ENCODE measurements around the gene AHRR. TPM values are rescaled to one million over a fixed set of nuclear protein-coding genes. Genes with fewer than 3 reads are reported as not detected.

AHRR gene
- total and polyA plus RNA-seq, 2 of the 4 experiments (the other 2 are of a cell fraction): 15.6 to 37.1 TPM

- TF ChIP-seq BHLHE40 (IDR thresholded peaks at IDR 0.05; ENCODE audit: low read depth, low read length): no peak
- no peak for TF ChIP-seq POLR2A (IDR thresholded peaks at IDR 0.05; ENCODE audit: low read depth, low read length)
- peak; percentile 52; the same call in 1 of the 2 replicates for TF ChIP-seq MXI1 (IDR thresholded peaks at IDR 0.05; ENCODE audit: borderline replicate concordance, low read depth, low read length)
- TF ChIP-seq RAD21 (IDR thresholded peaks at IDR 0.05; ENCODE audit: low read length): peak; percentile 74
Observed at GRCh38 chr5:431001-431710, 109.6 kb downstream of the AHRR start (continued).

- BruUV-seq (replicated peaks): no TSS peak
- H3K4ac ChIP-seq (ENCODE audit: low read depth, low read length): 0 out of 2 replicates have a peak overlapping the region, but pooled peaks have one; percentile 25
- DNase-seq: no peak
- H4K20me1 ChIP-seq (ENCODE audit: insufficient read depth, low read length): no peaks in the 10 kb centered on the region; the same call in 1 of the 2 replicates
- H3K9me1 ChIP-seq (ENCODE audit: insufficient read depth, low read length): peaks cover 9% of the 10 kb centered on the region; the same call in 1 of the 2 replicates
- no peak overlapping the region for H3K4me3 ChIP-seq (ENCODE audit: insufficient read depth, low read depth, low read length)
- ChIA-PET CTCF (no interaction called here), POLR2A (ENCODE audit: unreplicated experiment) (no interaction called here)
- no peak overlapping the region for H3K4me2 ChIP-seq (ENCODE audit: low read depth, low read length)
- H2AK9ac ChIP-seq (replicated peaks; ENCODE audit: low read depth, low read length, poor library complexity): no peak overlapping the region
- ATAC-seq (ENCODE audit: low read depth): no peak
- dilution Hi-C loops (cut with HindIII; ENCODE audit: low sequenced_read_pairs, unreplicated experiment): no loop called here
- H3K9ac ChIP-seq (ENCODE audit: low read depth, low read length): no peak overlapping the region
- no peaks in the 10 kb centered on the region for H3K27me3 ChIP-seq (ENCODE audit: control insufficient read depth, insufficient read depth, low read length)
- H3K4me1 ChIP-seq (ENCODE audit: control insufficient read depth, insufficient read depth, low read length): peaks cover 10% of the 10 kb centered on the region
- H3K27ac ChIP-seq (ENCODE audit: insufficient read depth, low read length): no peak overlapping the region
- H2AFZ ChIP-seq (replicated peaks; ENCODE audit: low read length, poor library complexity): no peak overlapping the region
- peaks cover under 1 to 37% of the 10 kb centered on the region in 2 experiments; a peak in 3 of 4 replicates for H3K79me1 ChIP-seq (ENCODE audit: low read depth in 1 of 2, low read length in 2 of 2)
- no peak overlapping the region for H3K14ac ChIP-seq (replicated peaks; ENCODE audit: low read depth, low read length)
- H2BK120ac ChIP-seq (ENCODE audit: low read depth, low read length): 0 out of 2 replicates have a peak overlapping the region, but pooled peaks have one; percentile 9
- intact Hi-C loops (cut with micrococcal nuclease): loop anchor here (2.0 kb wide), 1 partner anchor 109 kb away; no protein-coding TSS in a partner anchor
- no peak overlapping the region for H2AK5ac ChIP-seq (ENCODE audit: low read depth, low read length)
- no peak overlapping the region for H4K5ac ChIP-seq (ENCODE audit: low read depth, low read length)
- H4K8ac ChIP-seq (ENCODE audit: low read depth in 2 of 2, low read length in 2 of 2): no peak overlapping the region
- no peak overlapping the region for H3K23ac ChIP-seq (ENCODE audit: low read depth, low read length)
- H4K91ac ChIP-seq (ENCODE audit: insufficient read depth, low read depth, low read length): no peak overlapping the region
- in situ Hi-C loops (cut with MboI; ENCODE audit: low sequenced_read_pairs): no loop called here
- H3K56ac ChIP-seq (ENCODE audit: extremely low read depth, insufficient read depth, low read length): no peak overlapping the region
- H2BK20ac ChIP-seq (ENCODE audit: low read depth, low read length): no peak overlapping the region
- no CpG with 5 or more reads among the region's 4 CpGs for WGBS, 2 experiments (ENCODE audit: extremely low coverage in 2 of 2, insufficient read length in 1 of 2)
- no peak overlapping the region for H2BK15ac ChIP-seq (ENCODE audit: low read depth, low read length)
- no peak overlapping the region for H3K18ac ChIP-seq (ENCODE audit: low read depth, low read length)
- no peak overlapping the region for H2BK5ac ChIP-seq (ENCODE audit: low read depth, low read length, poor library complexity, severe bottlenecking)
- H3K9me3 ChIP-seq (ENCODE audit: control insufficient read depth, insufficient read depth, low read length): no peaks in the 10 kb centered on the region
- H3K36me3 ChIP-seq (ENCODE audit: control insufficient read depth, insufficient read depth, low read length): peaks cover 63% of the 10 kb centered on the region
- TF ChIP-seq MAFK (IDR thresholded peaks at IDR 0.05; ENCODE audit: low read depth, low read length) (no peak), SMC3 (IDR thresholded peaks at IDR 0.05; ENCODE audit: low read depth, low read length) (no peak), MAZ (IDR thresholded peaks at IDR 0.05; ENCODE audit: borderline replicate concordance, low read depth, low read length) (no peak), MXI1 (IDR thresholded peaks at IDR 0.05; ENCODE audit: borderline replicate concordance, low read depth, low read length) (no peak), CHD1 (IDR thresholded peaks at IDR 0.05; ENCODE audit: low read depth, low read length) (no peak), USF2 (IDR thresholded peaks at IDR 0.05; ENCODE audit: low read depth, low read length) (no peak), RAD21 (IDR thresholded peaks at IDR 0.05; ENCODE audit: low read length) (no peak), POLR2A (IDR thresholded peaks at IDR 0.05; ENCODE audit: low read depth, low read length) (no peak), CTCF (conservative IDR thresholded peaks at IDR 0.05; ENCODE audit: low read depth, low read length) (no peak), ELK1 (IDR thresholded peaks at IDR 0.05; ENCODE audit: borderline replicate concordance, low read depth, low read length) (no peak), BHLHE40 (IDR thresholded peaks at IDR 0.05; ENCODE audit: low read depth, low read length) (no peak), RFX5 (IDR thresholded peaks at IDR 0.05; ENCODE audit: low read depth, low read length) (no peak)
Observed at GRCh38 chr5:431711-432050, 110.2 kb downstream of the AHRR start.
